Glomerular endothelial cell (primary cell): ENCODE measurements around the gene OR2T8. TPM values are rescaled to one million over a fixed set of nuclear protein-coding genes. Genes with fewer than 3 reads are reported as not detected.

Source experiments
- DNase-seq: peaks from one replicate; pipeline ENCODE4 v3.0.0-alpha.2; 2011; ENCODE audit warnings: low read depth, low spot score; ENCODE audit errors: extremely low read depth
- total RNA-seq: library from RNA; depleted of rRNA; stranded (reverse); fragments of >200 nt; gene quantifications from 2 replicates; pipeline ENCODE4 v1.2.3, GENCODE V29; 2015

Gene OR2T8
- total RNA-seq, 1 donor from 2014 or later: not detected

GRCh38 chr1:247953408-247953807 lies 33.4 kb downstream of the OR2T8 start:
- DNase-seq: no peak

GRCh38 chr1:247961791-247962190 lies 41.7 kb downstream of the OR2T8 start:
- DNase-seq: no peak

- DNase-seq: no peak
Observed at GRCh38 chr1:247962911-247963588, 43.0 kb downstream of the OR2T8 start.

- no peak for DNase-seq
Observed at GRCh38 chr1:247964933-247965332, 44.9 kb downstream of the OR2T8 start, which contains the start of gene OR2AK2. Gene OR2AK2, plus strand, starts transcription at chr1:247965233. Its CDS starts 144 bp downstream, at chr1:247965377.

- DNase-seq: no peak
Observed at GRCh38 chr1:247966532-247967204, 46.6 kb downstream of the OR2T8 start.

Other genes starting within 250 kb of the OR2T8 start
- gene OR13G1, start 240.5 kb upstream of the OR2T8 start, total RNA-seq: not detected in 2 replicates
- not detected in 2 replicates for gene OR6F1, start 203.6 kb upstream of the OR2T8 start, total RNA-seq
- not detected in 2 replicates for gene OR14K1, start 181.6 kb upstream of the OR2T8 start, total RNA-seq
- gene OR14A2, start 172.1 kb upstream of the OR2T8 start, total RNA-seq: not detected in 2 replicates
- not detected in 2 replicates for gene OR1C1, start 159.7 kb upstream of the OR2T8 start, total RNA-seq
- gene OR14A16, start 96.1 kb upstream of the OR2T8 start, total RNA-seq: not detected in 2 replicates
- not detected in 2 replicates for gene OR11L1, start 78.4 kb upstream of the OR2T8 start, total RNA-seq
- 2.4 and 3.0 TPM in 2 replicates for gene TRIM58, start 63.1 kb upstream of the OR2T8 start, total RNA-seq
- gene OR2W3, start 24.7 kb upstream of the OR2T8 start, total RNA-seq: 0.58 TPM in 1 of 2 replicates, not detected in the other
- not detected in 2 replicates for gene OR2AJ1, start 4.6 kb downstream of the OR2T8 start, total RNA-seq
- not detected in 2 replicates for gene OR2L8, start 28.6 kb downstream of the OR2T8 start, total RNA-seq
- gene OR2AK2, start 45.0 kb downstream of the OR2T8 start, total RNA-seq: not detected in 2 replicates
- not detected in 2 replicates for gene OR2L5, start 93.4 kb downstream of the OR2T8 start, total RNA-seq
- gene OR2L2, start 109.8 kb downstream of the OR2T8 start, total RNA-seq: not detected in 2 replicates
- not detected in 2 replicates for gene OR2L3, start 126.6 kb downstream of the OR2T8 start, total RNA-seq
- gene OR2L13, start 174.9 kb downstream of the OR2T8 start, total RNA-seq: not detected in 2 replicates
- gene OR2M5, start 224.9 kb downstream of the OR2T8 start, total RNA-seq: not detected in 2 replicates